A375 (cell line): ENCODE measurements around the gene CTNNA3. TPM values are rescaled to one million over a fixed set of nuclear protein-coding genes. Genes with fewer than 3 reads are reported as not detected.

ENCODE experiments used
- small RNA-seq: library from RNA; depleted of rRNA; stranded (forward); fragments of <200 nt; gene quantifications from one replicate; pipeline ENCODE3, GENCODE V24; 2014
- total RNA-seq: library from RNA; depleted of rRNA; stranded (reverse); fragments of >200 nt; shearing (Covaris generic); gene quantifications from 2 replicates; pipeline ENCODE4 v1.2.3, GENCODE V29; 2014; rRNA removed

CTNNA3 gene
- not detected in 2 replicates for total RNA-seq

DNA sequence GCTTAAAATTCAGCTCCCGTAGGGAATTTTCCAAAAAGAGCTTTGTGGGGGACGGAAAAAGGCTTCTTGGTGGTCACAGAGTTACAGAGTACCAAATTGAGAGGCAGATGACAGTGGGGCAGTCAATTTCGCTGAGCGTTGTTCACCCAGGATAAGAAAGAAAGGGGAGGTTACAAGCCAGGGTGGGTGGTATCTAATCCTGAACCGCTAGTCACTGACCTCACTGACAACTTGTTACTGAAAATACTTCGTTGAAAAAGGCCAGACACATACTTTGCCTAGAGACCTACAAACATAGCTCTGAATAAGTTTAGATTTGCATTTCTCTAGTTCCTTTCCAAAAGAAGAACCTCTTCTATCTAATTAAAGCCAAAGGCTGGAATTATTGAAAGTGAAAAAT is at the start of gene CTNNA3:
Gene CTNNA3 (minus strand): TSS at position 167 of the 400 bp plus-strand sequence.

GRCh38 chr10:66925896-66926715 is 769.9 kb downstream of the CTNNA3 start, which contains the start of gene LRRTM3:
TSS of gene LRRTM3 (plus strand) at chr10:66926036.

Small RNA genes within 50 kb of the gene (small RNA-seq; reads per million reads assigned to genes)
- gene AL607023.1, result not detected
- gene MIR7151, result not detected

Other genes with a start within 250 kb of the CTNNA3 start
- gene DNAJC12, start 142.0 kb upstream of the CTNNA3 start, total RNA-seq, result 6.4 and 9.7 TPM in 2 replicates
- 8.3 and 9.3 TPM in 2 replicates for gene SIRT1, start 188.5 kb upstream of the CTNNA3 start, total RNA-seq